ENCODE measurements around the gene FOXL2NB.
A peak's percentile ranks its signal among the peaks of the same experiment; 100 is the strongest.

FOXL2NB gene

GRCh38 chr3:138937690-138938055 is 9.3 kb upstream of the FOXL2NB start:
- no peak for TF ChIP-seq CTCF (conservative IDR thresholded peaks at IDR 0.05; ENCODE audit: low read depth, low read length)
- no peak overlapping the region for H3K4me3 ChIP-seq (ENCODE audit: low read depth, low read length)
- no peak for DNase-seq (ENCODE audit: low read depth)

GRCh38 chr3:138938056-138938876 is 8.8 kb upstream of the FOXL2NB start:
- TF ChIP-seq CTCF (conservative IDR thresholded peaks at IDR 0.05; ENCODE audit: low read depth, low read length), result no peak
- no peak for DNase-seq (ENCODE audit: low read depth)
- H3K4me3 ChIP-seq (ENCODE audit: low read depth, low read length), result no peak overlapping the region

- TF ChIP-seq CTCF (conservative IDR thresholded peaks at IDR 0.05; ENCODE audit: low read depth, low read length), result no peak
- DNase-seq (ENCODE audit: low read depth), result no peak
- no peak overlapping the region for H3K4me3 ChIP-seq (ENCODE audit: low read depth, low read length)
These were observed 8.0 kb upstream of the FOXL2NB start for GRCh38 chr3:138938877-138939560.

GRCh38 chr3:138939561-138940241 is 7.3 kb upstream of the FOXL2NB start:
- TF ChIP-seq CTCF (conservative IDR thresholded peaks at IDR 0.05; ENCODE audit: low read depth, low read length), result no peak

GRCh38 chr3:138940446-138940845 is 6.6 kb upstream of the FOXL2NB start:
- DNase-seq (ENCODE audit: low read depth), result no peak
- no peak overlapping the region for H3K4me3 ChIP-seq (ENCODE audit: low read depth, low read length)
- no peak for TF ChIP-seq CTCF (conservative IDR thresholded peaks at IDR 0.05; ENCODE audit: low read depth, low read length)

More at GRCh38 chr3:138939561-138940241, 7.3 kb upstream of the FOXL2NB start:
- no peak overlapping the region for H3K4me3 ChIP-seq (ENCODE audit: low read depth, low read length)
- DNase-seq (ENCODE audit: low read depth), result no peak

GRCh38 chr3:138941259-138941885 is 5.6 kb upstream of the FOXL2NB start:
- peak; percentile 64 for DNase-seq (ENCODE audit: low read depth)
- peak; percentile 73 for TF ChIP-seq CTCF (conservative IDR thresholded peaks at IDR 0.05; ENCODE audit: low read depth, low read length)
- no peak overlapping the region for H3K4me3 ChIP-seq (ENCODE audit: low read depth, low read length)
